ENCODE data around the gene SMIM32. TPM values are rescaled to one million over a fixed set of nuclear protein-coding genes. Genes with fewer than 3 reads are reported as not detected.

SMIM32 gene
- total RNA-seq, 1 experiment from 2014 or later, result not detected

DNA sequence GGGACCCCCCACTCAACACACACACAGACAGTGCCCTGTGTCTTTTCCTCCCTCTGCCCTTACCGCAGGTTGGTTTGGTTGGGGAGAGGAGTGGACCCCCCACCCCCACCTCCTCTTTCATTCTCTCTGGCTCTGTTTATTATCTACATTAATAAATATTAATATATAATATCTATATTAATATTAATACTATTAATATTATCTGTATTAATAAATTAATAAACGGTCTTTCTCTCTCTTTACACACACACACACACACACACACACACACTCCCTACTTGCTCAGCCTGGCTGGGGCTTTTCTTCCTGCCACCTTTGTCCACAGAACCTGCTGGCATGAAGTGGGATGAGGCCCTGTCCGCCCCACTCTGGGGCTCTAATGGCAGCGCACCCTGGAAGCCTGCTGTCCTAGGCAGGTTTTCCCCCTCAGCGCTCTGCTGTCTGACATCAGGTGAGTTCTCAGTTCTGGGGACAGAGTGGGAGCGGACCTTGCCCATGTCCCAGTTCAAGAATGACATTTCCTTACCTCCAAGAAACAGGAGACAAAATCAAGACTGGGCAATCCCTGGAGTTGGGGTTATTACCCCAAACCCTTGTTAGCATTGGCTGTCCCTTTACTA is 10.5 kb upstream of the SMIM32 start:
- POLR2A ChIA-PET (ENCODE audit: unreplicated experiment), result no interaction called here
- no peak for TF ChIP-seq EZH2 (IDR thresholded peaks at IDR 0.05; ENCODE audit: low read depth)
- TF ChIP-seq, protein P1, sequence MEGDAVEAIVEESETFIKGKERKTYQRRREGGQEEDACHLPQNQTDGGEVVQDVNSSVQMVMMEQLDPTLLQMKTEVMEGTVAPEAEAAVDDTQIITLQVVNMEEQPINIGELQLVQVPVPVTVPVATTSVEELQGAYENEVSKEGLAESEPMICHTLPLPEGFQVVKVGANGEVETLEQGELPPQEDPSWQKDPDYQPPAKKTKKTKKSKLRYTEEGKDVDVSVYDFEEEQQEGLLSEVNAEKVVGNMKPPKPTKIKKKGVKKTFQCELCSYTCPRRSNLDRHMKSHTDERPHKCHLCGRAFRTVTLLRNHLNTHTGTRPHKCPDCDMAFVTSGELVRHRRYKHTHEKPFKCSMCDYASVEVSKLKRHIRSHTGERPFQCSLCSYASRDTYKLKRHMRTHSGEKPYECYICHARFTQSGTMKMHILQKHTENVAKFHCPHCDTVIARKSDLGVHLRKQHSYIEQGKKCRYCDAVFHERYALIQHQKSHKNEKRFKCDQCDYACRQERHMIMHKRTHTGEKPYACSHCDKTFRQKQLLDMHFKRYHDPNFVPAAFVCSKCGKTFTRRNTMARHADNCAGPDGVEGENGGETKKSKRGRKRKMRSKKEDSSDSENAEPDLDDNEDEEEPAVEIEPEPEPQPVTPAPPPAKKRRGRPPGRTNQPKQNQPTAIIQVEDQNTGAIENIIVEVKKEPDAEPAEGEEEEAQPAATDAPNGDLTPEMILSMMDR (conservative IDR thresholded peaks at IDR 0.05), result no peak
- CTCF ChIA-PET, result no interaction called here

DNA sequence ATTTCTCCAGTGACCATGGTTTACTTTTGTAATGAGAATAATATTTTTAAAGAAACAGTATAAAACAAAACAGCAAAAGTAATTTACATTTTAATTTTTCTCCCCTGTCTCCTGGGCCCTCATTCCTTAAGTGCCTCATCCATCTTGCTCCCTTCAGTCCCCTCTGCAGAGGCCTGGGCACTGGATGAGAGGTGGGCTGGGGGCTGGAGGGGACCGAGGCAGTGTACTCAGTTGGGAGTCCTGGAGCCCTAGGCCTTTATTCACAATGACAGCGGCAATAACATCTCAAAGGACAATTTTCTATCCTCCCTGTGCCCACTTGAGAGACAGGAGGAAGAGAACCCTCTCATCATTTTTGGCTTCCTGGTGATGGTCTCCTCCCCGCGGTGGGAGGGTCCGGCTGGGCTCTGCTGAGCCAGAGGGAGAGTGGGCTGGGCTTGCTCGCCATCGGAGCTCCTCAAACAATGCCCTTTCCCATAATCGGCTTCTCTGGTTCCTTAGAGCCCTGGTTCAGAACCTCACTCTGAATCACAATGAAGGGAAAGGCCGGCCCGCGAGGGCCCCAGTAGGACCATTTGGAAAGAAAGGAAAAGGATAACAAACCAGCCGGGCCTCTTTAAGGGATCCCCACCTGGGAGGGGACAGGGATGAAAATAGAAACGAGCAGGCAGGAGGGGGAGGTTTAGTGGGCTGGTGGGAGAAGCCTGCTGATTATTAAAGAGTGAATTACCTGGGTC is 9.7 kb upstream of the SMIM32 start:
- CTCF ChIA-PET, result no interaction called here
- Histone ChIP-seq H3K4me2 (no peak overlapping the region), H4K20me1 (ENCODE audit: insufficient read depth) (no peaks in the 10 kb centered on the region), H3K4me3 (no peak overlapping the region), H2AFZ (no peak overlapping the region), H3K4me1 (replicated peaks; ENCODE audit: insufficient read depth) (peaks cover under 1% of the 10 kb centered on the region), H3K9me2 (ENCODE audit: insufficient read depth) (no peaks in the 10 kb centered on the region), H3K36me3 (ENCODE audit: low read depth) (no peaks in the 10 kb centered on the region), H3K9me3 (ENCODE audit: insufficient read depth, low read depth) (no peaks in the 10 kb centered on the region), H3K27me3 (ENCODE audit: insufficient read depth, low read depth) (no peaks in the 10 kb centered on the region), H3K79me2 (ENCODE audit: low read depth) (no peaks in the 10 kb centered on the region), H3F3A (ENCODE audit: insufficient read depth, low read depth) (no peaks in the 10 kb centered on the region), H3K27ac (no peak overlapping the region)
- intact Hi-C loops (cut with micrococcal nuclease; ENCODE audit: unreplicated experiment), result no loop called here
- no peak for DNase-seq
- TF ChIP-seq, protein P1 (conservative IDR thresholded peaks at IDR 0.05), result no peak
- no peak for TF ChIP-seq EZH2 (IDR thresholded peaks at IDR 0.05; ENCODE audit: low read depth)
- no TSS peak for BruUV-seq (replicated peaks)
- POLR2A ChIA-PET (ENCODE audit: unreplicated experiment), result no interaction called here

More for the DNA sequence above, 10.5 kb upstream of the SMIM32 start:
- Histone ChIP-seq H3K9me2 (ENCODE audit: insufficient read depth) (no peaks in the 10 kb centered on the region), H3K4me1 (replicated peaks; ENCODE audit: insufficient read depth) (no peaks in the 10 kb centered on the region), H3K79me2 (ENCODE audit: low read depth) (no peaks in the 10 kb centered on the region), H3K36me3 (ENCODE audit: low read depth) (no peaks in the 10 kb centered on the region), H3K9me3 (ENCODE audit: insufficient read depth, low read depth) (no peaks in the 10 kb centered on the region), H4K20me1 (ENCODE audit: insufficient read depth) (no peaks in the 10 kb centered on the region), H3K27me3 (ENCODE audit: insufficient read depth, low read depth) (no peaks in the 10 kb centered on the region), H3K27ac (no peak overlapping the region), H2AFZ (no peak overlapping the region), H3K4me2 (no peak overlapping the region), H3F3A (ENCODE audit: insufficient read depth, low read depth) (no peaks in the 10 kb centered on the region), H3K4me3 (no peak overlapping the region)
- intact Hi-C loops (cut with micrococcal nuclease; ENCODE audit: unreplicated experiment), result no loop called here
- no TSS peak for BruUV-seq (replicated peaks)
- no peak for DNase-seq

- Histone ChIP-seq H3F3A (ENCODE audit: insufficient read depth, low read depth) (no peaks in the 10 kb centered on the region), H3K27me3 (ENCODE audit: insufficient read depth, low read depth) (no peaks in the 10 kb centered on the region), H3K9me3 (ENCODE audit: insufficient read depth, low read depth) (no peaks in the 10 kb centered on the region), H3K9me2 (ENCODE audit: insufficient read depth) (no peaks in the 10 kb centered on the region), H4K20me1 (ENCODE audit: insufficient read depth) (no peaks in the 10 kb centered on the region), H3K79me2 (ENCODE audit: low read depth) (no peaks in the 10 kb centered on the region), H3K36me3 (ENCODE audit: low read depth) (no peaks in the 10 kb centered on the region), H3K27ac (no peak overlapping the region), H3K4me3 (no peak overlapping the region), H3K4me1 (replicated peaks; ENCODE audit: insufficient read depth) (peaks cover 5% of the 10 kb centered on the region), H3K4me2 (no peak overlapping the region), H2AFZ (no peak overlapping the region)
- CTCF ChIA-PET, result no interaction called here
- TF ChIP-seq, protein P1 (conservative IDR thresholded peaks at IDR 0.05), result no peak
- TF ChIP-seq EZH2 (IDR thresholded peaks at IDR 0.05; ENCODE audit: low read depth), result no peak
- intact Hi-C loops (cut with micrococcal nuclease; ENCODE audit: unreplicated experiment), result no loop called here
- no peak for DNase-seq
- no TSS peak for BruUV-seq (replicated peaks)
- POLR2A ChIA-PET (ENCODE audit: unreplicated experiment), result no interaction called here
Measured at GRCh38 chr5:136201870-136202269, 8.9 kb upstream of the SMIM32 start.
